GM12873 (cell line): ENCODE measurements around the gene KY.

Source experiments
- TF ChIP-seq, protein P1 (sequence below): IDR thresholded peaks from 2 replicates; pipeline ENCODE4 v1.5.1; 2012; ENCODE audit warnings: low read depth, mild to moderate bottlenecking, moderate library complexity, low read length, control low read depth; ENCODE audit not compliant: insufficient read depth; ENCODE audit errors: missing control alignments

The KY gene, protein sequence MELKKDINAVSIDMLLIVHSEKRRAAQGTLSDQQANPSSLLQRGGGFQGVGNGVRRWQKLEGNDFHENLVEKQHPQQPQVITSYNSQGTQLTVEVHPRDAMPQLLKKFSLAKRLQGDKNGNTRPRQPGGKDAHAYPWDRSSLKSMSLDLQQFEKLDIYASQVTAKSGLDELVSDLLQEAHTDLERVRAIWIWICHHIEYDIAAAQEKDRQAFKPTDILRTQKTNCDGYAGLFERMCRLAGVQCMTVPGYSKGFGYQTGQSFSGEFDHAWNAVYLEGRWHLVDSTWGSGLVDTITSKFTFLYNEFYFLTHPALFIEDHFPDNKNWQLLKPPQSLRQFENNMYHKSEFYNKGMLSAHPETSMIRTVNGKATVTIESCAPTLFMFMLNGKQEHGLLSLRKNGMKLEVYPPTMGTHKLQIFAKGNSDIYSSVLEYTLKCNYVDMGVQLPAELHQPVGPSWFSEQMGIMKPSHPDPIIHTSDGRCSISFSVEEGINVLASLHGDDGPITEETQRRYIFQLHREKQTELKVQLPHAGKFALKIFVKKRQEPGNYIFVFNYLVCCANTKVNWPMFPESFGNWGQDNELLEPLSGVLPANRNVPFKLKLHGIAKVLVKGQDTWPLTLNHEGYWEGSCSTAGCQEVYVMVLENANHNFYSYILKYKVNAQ

DNA sequence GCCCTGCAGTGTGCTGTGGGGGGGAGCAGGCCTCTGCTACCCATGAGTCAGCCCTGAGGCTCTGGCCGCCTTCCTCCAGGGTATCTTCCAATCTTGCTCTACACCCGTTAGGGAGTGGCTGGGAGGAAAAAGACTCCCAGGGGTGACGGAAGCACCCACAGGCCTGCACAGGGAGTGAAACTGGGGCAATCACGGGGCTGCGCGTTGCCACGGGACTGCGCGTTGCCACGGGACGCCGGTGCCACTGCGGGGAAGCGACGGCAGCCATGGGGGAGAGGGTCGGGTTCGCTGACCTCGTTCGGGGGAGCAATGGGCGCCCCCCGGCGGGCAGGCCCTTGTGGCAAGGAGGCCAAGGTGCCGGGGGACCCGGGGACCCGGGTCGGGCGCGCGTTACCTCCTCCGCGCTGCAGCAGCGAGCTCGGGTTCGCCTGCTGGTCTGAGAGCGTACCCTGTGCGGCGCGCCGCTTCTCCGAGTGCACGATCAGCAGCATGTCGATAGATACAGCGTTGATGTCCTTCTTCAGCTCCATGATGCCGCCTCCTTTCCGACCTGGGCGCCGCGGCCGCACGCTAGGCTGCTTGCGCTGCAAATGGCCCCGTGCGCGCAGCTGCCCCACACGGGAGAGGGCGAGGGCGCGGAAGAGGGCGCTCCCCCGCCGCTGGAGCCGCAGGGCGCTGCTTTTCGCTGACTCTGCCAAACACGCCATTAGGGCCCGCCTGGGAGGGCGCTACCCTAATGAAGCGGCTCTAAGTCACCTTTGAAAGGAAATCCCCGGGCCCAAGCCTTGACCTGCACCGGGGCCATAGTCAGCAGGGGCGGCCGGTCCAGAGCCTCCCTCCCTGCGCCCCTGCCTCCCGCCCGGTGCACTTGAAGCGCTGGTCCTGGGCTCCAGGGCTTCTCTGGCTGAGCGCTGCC is at the start of gene KY:
TSS of gene KY (minus strand) at position 592 of the 916 bp plus-strand sequence. CDS start at position 530, 62 bp downstream.
- TF ChIP-seq, protein P1, sequence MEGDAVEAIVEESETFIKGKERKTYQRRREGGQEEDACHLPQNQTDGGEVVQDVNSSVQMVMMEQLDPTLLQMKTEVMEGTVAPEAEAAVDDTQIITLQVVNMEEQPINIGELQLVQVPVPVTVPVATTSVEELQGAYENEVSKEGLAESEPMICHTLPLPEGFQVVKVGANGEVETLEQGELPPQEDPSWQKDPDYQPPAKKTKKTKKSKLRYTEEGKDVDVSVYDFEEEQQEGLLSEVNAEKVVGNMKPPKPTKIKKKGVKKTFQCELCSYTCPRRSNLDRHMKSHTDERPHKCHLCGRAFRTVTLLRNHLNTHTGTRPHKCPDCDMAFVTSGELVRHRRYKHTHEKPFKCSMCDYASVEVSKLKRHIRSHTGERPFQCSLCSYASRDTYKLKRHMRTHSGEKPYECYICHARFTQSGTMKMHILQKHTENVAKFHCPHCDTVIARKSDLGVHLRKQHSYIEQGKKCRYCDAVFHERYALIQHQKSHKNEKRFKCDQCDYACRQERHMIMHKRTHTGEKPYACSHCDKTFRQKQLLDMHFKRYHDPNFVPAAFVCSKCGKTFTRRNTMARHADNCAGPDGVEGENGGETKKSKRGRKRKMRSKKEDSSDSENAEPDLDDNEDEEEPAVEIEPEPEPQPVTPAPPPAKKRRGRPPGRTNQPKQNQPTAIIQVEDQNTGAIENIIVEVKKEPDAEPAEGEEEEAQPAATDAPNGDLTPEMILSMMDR = no peak

DNA sequence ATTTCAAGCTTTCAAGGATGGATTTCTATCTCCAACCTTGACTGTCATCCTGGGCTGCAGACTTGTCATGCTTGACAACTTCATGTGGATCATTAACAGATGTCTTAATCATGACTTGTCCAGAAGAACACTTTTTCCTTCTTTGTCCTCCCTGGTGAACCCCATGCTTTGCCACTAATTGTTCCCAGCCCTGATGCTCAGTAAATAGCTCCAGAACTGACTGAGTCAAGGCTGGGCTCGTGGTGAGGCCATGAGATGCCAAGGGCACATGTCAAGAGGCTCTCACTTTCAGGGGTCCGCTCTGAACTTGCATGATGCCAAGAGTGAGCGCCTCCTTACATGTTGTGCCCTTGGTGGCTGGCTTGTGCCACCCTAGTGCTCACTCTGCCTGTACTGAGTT is 48.9 kb upstream of the KY start:
- TF ChIP-seq, protein P1 = no peak

DNA sequence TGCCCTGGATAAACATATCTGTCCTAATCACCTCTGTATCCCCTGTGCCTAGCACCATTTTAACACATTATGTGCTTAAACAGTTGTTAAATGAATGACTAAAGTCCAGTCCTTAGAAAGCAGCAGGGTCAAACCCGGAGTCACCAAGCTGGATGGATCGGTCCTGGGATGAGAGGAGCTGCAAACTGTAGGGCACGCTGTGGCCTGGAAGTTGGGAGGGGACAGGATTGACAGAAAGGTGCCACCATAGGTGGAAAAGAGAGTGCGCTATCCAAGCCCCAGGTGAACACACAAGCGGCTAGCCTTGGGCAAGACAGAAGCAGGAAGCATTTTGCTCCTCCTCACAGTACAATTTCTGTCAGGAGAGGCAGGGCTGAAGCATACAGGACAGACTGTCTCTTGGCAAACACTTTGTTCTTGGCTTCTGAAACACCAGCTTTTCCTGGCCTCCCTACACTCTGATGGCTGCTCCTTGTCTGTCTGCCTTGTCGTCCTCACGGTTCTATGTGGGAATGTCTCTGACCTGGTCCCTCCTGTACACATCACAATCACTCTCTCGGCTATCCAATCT is 48.4 kb upstream of the KY start:
- TF ChIP-seq, protein P1 = no peak

DNA sequence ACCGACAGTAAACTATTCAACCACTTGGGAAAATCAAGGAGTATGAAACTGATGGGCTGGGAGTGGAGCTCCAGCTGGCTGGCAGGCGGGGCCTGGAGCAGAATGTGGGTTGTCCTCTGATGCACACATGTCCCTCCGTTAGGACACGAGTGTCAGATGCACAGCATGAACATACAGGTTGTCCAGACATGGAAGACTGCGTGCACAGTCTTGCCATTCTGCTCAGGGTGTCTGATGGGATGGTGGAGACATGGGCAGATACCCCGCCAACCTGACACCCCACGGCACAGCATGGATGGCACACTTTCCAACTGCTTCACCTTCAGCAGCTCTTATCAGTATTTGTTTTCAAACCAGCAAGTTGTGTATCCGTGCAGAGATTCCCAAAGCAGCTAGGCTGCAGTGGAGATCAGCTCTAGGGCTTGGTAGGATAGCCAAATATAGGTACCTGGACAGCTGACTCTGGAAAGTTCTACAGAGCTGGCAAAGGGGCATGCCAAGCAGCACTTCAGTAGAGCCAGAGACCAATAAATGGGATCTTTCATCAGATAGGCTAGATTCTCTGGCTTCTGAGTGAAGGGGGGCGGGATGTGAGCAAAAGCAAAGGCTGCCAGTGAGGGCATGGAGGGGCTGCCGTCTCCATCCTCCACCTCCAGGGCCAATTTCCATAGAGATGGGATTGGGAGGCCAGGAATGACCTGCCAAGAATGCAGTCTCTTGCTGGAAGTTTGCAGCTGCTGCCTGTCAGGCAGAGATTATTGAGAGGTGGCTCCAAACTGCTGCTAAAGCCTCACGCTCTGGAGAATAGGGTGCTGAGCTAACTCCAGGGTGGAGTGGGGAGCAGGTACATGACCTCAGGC is 47.2 kb upstream of the KY start:
- TF ChIP-seq, protein P1 = no peak

DNA sequence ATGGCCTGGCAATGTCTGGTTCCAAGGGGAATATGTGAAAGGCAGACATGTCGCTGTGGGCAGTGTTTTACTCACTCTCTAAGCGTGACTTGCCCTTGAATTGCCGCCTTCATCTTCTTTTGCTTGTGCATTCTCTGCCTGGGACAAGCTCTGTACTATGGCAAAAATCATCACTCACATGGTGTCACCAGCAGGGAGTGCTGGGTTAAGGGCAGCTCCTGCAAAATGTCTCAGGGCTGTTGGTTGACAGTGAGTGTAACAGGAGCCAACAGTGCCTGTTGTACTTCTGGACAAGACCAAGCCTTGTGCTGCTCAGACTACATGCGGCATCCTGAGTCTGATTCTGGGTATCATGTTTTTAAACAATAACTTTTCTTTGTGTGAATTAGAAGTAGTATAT is 45.3 kb upstream of the KY start:
- TF ChIP-seq, protein P1 = no peak

DNA sequence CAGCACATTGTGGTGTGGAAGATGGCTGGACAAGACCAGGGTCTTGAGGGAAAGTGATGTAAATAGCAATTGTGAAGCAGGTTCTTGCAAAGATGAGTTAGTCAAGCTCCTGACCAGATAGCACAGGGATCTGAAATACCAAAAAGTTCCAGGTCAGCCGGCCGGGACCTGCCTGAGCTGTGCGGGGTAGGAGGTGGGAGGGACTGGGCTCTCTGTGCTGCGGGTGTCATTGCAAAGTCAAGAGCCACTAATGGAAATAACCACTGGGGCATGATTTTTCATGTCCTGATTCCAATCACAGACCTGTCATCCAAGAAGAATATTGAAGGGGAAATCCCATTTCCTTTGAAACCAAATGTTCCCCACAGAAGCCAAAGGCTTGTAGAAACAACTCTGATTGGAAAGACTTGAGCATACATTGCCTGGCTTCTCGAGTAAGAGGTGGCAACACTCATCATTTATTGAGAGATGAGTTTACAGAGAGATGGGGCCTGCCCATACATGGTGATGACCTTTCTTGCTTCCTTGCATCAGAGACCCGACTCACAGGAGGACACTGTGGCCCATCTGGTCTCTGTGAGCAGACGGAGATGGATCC is 44.2 kb upstream of the KY start:
- TF ChIP-seq, protein P1 = no peak
